ENCODE results near the gene MINDY4B.
A peak's percentile ranks its signal among the peaks of the same experiment; 100 is the strongest.
"Not testable (repeated sequence)": the region's sequence is repeated elsewhere in the genome, so short reads cannot be mapped to it uniquely, and the experiment has no call there.

Gene MINDY4B

DNA sequence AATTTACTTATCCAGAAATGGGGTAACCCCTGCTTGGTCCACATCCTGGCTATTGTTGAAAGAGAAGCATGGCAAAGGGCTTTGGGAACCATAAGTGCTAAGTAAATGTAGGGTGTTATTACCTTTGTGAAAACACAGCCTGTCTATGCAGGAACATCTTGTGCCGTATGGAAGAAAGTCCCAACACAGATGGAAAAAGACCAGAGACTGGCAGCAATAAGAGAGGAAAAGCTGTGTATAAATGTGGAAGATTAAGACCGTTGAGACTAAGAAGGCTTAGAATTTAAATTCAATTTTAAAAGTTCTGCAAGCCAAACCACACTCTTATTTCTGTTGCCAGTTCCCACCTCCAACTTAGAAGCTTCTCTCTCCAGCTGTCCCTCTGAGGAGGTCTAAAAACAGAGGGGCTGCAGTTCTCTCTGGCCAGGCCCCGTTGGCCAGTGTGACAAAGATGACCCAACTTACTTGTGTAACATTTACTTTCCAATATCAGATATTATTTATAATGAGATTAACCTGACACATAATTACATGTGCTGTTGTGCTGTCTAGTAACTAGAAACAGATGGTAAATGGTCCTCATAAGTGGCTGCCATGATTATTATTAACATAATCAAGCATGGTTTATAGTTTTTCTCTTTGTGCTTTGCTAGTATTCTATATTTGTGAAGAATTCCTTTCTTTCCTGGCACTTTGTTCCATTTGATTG, 7.0 kb downstream of the MINDY4B start:
- DNase-seq: no peak

DNA sequence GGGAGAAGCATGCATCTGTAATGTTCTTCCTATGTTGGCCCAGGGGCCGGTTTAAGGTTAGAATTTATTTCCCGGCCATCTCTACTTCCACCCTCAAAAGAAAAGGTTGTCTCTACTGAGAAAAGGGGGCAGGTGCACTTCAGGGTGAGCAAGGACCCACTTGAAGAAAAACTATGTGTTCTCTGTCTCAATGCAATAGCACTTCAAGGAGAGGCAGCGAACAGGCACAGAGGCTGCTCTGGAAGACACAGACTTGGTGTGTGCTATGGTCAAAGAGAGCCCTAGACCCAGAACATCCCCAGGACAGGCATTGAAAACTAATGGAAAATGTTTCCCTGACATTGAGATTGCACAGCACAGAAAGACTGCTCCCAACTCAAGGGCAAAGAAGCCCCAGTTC, 7.6 kb downstream of the MINDY4B start:
- no peak for DNase-seq

DNA sequence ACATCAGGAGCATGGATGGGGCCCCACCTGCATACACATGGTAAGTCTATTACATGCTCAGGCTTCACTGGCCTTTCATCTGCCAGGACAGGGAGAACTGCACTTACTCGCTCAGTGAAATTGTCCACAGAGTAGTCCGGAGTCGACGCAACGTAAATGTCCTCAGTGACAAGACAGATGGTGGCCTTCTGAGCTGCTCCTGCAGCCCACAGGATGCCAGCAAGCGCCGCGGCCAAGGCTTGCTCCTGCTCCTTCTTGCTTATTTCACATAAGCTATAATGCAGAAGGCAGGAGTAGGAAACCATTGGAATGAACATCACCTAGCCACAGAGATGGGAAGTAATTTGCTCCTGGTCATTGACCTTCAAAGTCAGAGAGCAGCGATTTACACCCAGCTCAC, 14.4 kb downstream of the MINDY4B start:
- no peak for DNase-seq

DNA sequence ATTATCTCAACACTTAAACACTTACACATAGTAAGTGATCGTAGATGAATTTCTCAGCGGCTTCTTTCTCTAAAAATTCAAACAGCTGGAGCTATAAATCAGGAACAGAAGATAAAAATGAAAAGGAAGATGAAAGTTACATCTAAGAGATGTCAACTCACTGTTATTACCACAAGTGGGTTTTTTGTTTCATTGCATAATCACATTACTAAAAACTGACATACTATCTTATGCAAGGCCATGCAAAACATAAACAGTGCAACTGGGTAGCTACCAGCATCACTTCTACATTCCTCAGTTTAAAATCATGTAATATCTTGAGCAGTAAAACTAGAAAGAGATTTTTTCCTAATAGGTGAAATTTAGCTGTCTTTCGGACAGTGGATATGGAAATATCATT, 14.9 kb downstream of the MINDY4B start:
- peak; percentile 67 for DNase-seq

DNA sequence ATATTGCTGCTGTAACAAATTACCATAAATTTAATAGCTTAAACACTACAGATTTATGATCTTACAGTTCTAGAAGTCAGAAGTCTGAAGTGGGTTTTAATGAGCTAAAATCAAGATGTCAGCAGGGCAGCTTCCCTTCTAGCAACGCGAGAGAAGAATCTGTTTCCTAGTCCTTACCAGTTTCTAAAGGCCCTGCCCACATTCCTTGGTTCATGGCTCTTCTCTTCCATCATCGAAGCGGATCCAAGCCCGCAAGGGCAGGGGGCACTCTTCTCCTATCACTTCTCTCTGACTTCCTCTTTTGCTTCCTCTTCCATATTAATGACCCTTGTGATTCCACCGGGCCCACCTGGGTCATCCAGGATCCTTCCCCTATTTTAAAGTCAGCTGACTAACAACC, 16.1 kb downstream of the MINDY4B start:
- DNase-seq: no peak

DNA sequence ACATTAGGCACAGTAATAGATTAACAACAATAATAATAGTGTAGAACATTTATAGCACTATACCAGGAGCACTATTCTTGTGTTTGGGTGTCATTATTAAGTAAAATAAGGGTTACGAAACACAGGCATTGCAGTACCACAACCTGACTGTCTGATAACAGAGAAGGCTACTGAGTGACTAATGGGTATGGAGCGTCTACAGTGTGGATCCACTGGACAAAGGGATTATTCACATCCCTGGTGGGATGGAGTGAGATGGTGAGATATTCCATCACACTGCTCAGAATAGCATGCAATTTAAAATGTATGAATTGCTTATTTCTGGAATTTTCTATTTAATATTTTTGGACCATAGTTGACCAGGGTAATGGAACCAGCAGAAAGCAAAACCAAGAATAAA, 18.2 kb downstream of the MINDY4B start:
- DNase-seq: peak; percentile 24

DNA sequence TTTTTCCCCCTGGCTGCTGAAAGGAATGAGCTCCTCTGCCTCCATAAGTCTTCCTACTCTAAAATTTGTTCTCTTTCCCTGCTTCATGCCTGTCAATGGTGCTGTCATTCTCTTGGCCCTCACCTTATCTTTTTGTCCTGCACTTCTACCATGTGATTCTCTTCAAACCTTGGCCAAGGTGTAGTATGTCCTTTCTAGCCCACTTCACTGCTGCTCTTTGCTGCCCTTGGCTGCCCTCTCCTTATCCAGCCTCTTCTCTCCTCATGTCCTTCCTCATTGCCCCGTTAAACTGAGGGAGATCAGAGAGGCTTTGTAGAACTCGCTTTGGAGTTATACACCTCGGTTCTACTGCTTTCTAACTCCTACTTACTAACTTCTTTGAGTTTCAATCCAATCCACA, 19.7 kb downstream of the MINDY4B start:
- DNase-seq: no peak

DNA sequence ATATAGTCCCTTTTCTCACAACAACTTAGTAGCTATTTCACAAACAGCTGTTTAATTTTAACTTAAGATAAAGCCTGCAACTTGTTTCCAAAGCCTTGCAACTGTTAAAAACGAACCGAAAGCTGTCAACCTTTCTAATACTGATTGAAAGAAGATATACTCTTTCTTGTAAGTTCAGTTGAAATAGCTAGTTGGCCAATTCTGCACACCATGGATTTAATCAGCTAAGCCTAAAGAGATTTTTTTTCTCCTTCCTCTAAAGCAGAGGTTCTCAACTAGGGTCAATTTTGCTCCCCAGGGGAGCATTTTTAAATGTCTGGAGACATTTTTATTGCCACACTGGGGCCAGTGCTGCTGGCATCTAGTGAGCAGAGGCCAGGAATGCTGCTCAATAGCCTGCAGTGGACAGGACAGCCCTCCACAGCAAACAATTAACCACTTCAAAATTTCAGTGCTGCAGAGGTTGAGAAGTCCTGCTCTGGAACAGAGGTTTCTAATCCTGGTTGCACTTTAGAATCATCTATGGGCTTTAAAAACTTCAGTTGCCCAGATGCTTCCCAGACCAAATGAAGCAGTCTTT, 26.2 kb downstream of the MINDY4B start:
- DNase-seq: no peak

DNA sequence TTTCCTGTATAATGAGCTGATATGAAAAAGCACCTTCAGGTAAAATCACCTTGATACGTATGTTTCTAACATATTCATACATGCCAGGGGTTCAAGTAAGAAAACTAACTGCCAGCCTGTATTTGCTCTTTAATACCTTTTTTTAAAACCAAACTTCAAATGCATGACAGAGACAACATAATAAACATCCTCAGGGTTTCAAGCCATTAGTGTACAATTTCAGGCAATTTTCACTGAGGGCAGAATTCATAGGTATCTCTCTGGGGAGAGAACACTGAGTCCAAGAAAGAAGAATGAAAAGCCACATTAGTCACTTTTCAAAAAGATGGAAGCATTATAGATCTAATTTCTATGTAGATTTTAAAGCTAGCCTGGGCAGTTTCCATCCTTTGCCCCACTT, 26.9 kb downstream of the MINDY4B start:
- no peak for DNase-seq

DNA sequence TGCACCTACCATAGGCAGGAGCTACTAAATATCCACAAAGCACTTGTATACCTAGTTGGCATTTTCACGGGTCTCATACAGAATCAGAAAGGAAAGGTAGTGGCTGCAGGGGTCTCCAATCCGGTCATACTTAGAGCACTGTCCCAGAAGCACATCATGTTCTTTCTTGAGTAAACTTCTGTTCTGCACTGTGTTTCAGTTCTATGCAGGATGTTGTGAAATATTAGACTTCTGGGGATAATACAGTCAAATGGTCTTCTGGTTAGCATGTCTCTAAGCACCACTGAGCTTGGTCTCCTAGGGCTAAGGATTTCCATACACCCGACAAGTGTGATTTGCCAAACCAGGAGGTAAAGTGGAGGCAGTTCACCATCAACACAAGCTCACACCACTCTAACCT, 27.9 kb downstream of the MINDY4B start:
- no peak for DNase-seq

DNA sequence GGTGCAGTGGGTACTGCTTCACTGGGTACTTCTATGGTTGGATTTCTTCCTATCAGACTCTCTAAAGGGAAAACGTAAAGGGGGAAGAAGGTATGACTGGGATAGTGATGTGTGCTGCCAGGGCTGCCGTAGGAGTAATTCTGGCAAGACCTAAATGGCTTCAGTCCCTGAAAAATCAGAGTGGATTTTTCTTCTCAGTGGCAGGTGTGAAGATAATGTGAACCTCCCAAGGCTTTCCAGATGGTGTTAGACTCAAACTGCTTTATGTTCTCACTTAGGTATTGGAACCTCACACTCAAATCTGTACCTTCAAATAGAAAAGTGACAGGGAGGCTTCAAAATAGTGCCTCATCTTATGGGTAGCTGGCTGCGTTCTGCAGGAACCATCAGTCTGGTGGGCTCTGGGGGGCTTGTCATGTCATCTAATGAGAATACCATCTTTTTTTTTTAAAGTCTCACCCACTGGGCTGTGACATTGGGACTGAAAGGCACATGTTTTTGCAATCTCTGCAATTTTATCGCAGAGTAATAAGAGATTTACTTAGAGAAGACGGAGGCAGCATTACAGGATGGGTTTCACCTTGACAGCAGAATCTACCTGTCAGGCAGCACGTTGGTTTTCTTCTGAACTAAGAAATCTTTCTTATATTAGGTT, 28.5 kb downstream of the MINDY4B start:
- no peak for DNase-seq

DNA sequence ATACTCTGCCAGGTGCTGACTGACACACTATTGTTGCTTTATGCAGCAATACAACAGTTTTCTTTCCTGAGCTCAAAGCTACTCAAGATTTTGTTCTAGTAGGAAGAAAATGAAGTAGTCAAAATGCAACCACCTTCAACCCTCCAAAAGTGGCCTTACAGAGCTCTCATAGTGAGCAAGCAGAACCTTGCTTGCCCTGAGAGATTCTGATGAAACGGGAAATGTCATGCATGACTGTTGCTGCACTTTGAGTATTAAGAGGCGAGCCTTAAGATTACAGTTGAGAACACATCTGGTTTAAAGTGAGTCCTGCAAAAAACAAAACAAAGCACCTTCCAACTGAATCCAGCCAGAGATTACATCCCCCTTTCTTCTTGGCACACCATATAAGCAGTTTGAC, 29.7 kb downstream of the MINDY4B start:
- no peak for DNase-seq

DNA sequence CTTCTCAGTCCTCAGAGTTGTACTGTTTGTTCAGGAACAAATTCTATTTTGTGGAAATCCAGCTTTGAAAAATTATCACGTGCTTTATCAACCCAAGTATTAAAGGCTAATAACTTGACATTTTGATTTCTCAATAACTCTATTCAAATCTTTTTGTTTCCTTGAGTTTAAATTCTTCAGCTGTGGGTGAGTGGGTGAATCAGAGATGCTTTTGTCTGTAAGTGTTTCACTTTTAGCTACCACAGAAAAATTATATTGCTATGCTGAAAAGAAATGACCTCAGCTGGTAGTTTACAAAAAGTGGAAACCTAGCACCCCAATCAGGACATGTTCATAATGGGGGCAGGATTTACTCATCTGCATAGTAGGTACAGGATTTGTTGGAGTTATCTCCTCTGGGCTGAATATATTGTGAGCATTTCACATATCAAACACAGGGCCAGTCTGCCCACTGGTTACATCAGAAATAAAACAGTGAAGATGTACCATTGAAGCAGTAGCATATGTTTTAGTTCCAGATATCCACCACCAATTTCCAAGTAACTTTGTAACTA, 30.5 kb downstream of the MINDY4B start:
- DNase-seq: no peak

DNA sequence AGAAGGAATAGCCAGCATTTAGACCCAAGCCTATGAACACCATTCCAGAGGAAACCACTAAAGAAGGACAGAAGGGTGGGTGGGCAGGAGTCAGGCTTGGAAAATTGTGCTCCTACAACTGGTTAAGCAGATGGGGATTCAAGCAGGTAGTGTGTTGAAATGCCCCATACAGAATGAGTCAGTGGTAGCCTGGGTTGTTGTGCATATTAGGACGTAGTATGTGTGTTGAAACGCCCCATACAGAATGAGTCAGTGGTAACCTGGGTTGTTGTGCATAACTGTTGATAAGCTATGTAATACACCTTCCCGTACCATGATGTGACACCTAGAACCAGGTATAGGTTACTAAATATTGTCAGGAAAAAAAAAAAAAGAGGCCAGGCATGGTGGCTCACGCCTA, 34.0 kb downstream of the MINDY4B start:
- DNase-seq: no peak

DNA sequence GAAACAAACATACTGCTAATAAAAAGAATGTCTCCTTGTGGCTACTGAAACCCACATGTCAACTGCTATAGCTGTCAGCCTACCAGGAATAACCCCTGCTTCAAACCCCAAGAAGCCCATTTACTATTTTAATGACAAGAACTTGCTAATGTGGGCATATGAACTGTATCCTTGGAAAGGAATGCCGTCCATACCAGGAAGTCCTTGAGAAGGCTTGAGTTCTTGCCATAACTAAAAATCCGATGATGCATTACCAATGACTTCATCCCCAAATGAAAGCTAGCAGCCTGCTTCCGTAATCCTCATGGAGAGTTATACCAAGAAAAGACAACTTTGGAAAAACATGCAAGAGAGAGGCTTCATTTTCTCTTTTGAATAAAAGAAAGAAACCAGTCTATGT, 34.8 kb downstream of the MINDY4B start:
- DNase-seq: no peak

DNA sequence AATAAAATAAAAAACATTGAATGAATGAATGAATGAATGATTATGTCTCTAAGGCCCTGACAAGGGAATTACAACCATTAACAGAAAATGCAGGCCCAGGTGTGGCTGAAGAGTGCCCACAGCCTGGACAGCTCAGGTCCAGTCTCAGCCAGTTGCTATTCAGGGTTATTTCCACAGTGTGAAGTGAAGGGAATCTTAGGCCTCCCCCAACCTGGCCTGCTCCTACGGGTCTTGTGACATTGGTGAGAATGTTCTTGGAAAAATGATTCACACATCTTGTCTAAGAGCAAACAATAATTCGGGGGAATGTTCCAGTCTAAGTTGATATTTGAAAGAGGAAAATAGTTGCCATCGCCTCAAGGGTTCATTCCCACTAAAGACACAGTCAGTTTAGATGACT, 37.0 kb downstream of the MINDY4B start:
- no peak for DNase-seq

DNA sequence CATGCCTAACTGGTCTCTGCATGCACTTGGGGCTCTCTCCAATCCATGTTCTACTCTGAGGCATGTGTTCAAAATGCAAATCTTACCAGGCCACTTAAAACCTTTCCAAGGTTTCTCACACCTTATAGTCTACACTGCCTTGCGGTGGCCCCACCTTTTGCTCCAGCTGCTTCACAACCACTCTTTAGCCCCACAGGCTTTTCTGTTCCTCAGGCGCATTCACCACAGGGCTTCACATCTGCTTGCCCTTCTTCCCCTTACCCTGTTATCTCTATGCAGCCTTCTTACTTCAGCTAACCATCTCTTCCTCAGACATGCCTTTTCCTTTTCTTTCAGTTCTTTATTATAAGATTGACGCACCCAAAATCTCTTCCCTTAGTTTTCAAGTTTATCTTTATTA, 37.8 kb downstream of the MINDY4B start:
- peak; percentile 27 for DNase-seq

DNA sequence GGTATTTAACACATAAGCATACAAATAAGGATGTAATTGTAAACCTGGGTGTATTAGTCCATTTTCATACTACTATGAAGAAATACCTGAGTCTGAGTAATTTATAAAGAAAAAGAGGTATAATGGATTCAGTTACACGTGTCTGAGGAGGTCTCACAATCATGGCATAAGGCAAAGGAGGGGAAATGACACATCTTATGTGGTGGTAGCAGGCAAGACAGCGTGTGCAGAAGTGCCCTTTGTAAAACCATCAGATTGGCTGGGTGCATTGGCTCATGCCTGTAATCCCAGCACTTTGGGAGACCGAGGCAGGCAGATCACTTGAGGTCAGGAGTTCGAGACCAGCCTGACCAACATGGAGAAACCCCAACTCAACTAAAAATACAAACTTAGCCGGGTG, 41.3 kb downstream of the MINDY4B start:
- not testable (repeated sequence) for DNase-seq

DNA sequence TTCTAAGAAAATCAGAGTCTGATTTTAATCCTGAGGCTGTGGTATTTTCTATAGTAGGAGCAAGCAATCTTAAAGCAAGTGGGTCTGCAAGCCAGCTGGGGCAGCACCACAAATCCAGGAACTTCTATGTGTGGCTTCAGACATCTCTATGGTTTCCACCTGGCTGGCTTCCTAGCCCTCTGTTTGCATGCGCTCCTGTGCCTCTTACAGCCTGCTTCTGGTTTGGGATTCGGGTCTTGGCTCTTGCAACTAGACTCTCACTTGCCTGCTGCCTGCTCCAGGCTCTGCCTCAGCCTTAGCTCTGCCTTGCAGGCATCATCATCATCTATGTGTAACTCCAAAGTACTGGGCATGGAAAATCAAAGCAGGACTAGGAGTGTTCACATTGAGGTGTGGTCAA, 43.4 kb downstream of the MINDY4B start:
- no peak for DNase-seq

DNA sequence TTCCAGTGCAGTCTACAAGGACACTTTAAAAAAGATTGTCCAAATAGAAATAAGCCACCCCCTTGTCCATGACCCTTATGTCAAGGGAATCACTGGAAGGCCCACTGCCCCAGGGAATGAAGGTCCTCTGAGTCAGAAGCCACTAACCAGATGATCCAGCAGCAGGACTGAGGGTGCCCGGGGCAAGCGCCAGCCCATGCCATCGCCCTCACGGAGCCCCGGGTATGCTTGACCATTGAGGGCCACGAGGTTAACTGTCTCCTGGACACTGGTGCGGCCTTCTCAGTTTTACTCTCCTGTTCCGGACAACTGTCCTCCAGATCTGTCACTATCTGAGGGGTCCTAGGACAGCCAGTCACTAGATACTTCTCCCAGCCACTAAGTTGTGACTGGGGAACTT, 47.3 kb downstream of the MINDY4B start:
- DNase-seq: not testable (repeated sequence)

DNA sequence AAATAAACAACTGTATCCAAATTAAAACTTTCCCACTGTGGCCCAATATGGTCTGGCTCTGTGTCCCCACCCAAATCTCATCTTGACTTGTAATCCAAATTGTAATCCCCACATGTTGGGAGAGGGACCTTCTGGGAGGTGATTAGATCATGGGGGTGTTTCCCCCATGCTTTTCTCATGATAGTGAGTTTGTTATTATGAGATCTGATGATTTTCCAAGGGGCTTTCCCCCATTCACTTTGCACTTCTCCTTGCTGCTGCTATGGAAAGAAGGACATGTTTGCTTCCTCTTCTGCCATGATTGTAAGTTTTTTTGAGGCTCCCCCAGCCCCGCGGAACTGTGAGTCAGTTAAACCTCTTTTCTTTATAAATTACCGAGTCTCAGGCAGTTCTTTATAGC, 55.0 kb downstream of the MINDY4B start:
- DNase-seq: no peak

DNA sequence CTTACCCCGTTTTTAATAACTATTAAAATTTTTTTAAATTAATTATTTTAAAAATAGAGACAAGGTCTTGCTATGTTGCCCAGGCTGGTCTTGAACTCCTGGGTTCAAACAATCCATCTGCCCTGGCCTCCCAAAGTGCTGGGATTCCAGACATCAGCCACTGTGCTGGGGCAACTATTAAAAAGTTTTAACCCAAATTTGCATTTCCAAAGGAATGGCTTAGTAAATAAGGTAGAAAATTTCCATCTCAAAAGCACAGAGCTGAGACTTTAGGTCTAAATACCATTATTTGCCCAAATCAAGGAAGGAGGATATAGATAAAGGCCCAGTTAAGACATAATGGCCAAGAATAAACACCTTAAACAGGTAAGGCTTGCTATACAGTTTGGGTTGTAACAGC, 56.4 kb downstream of the MINDY4B start:
- DNase-seq: no peak

DNA sequence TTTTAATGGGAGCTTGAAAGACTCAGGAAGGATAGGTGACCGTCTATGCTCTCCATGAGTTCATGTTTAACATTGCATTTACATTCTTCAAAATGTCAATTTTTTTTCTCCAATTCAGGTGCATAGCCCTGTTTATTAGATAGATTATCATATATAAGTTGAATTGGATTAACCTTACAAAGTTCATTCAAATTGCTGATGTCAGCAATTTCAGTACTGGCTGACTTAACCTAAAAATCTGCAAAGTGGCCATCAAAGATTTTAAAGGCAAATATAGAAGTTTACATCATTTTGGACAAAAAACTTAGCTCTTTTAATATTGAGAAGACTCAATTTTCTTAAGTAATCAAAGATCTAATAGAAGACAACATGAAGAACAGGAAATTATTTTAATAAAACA, 57.8 kb downstream of the MINDY4B start:
- no peak for DNase-seq

DNA sequence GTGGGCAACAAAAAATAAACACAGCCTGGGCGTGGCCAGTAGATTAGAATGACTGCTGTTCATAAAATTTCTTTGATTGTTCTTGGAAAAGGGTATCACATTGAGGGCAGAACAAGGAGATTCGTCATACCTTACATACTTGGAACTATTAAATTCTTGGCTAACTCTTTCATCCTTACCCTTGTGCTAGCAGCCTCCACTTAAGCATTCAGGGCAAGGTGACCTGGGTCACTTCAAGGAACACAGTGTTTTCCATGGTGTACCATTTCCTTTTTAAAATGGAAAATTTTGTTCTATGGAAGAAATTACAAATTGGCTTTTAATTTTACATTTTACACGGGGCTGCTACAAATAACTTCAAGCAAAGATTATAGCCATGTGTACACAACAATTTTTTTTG, 60.8 kb downstream of the MINDY4B start:
- no peak for DNase-seq

All from hematopoietic multipotent progenitor cell treated with erythropoietin and hydrocortisone succinate and interleukin-3 and kit ligand, for 6 days (in vitro differentiated cells).